Choroid plexus epithelial cell (primary cell): ENCODE results near the gene ENTPD1.

Experiments used
- DNase-seq: peaks from one replicate; pipeline ENCODE4 v3.0.0-alpha.2; 2010; ENCODE audit warnings: low read depth
- H3K4me3 ChIP-seq: 2 replicates; pipeline ENCODE4 v1.5.1; 2011; ENCODE audit warnings: low read depth, mild to moderate bottlenecking, control low read depth, low read length, moderate library complexity
- CTCF ChIP-seq: conservative IDR thresholded peaks from 2 replicates; pipeline ENCODE4 v1.5.1; 2011; ENCODE audit warnings: low read depth, mild to moderate bottlenecking, control low read depth, inconsistent platforms, low read length, moderate library complexity

Gene ENTPD1

GRCh38 chr10:95835149-95835860 is 79.3 kb downstream of the ENTPD1 start:
- H3K4me3 ChIP-seq, result no peak overlapping the region
- no peak for DNase-seq
- TF ChIP-seq CTCF, result no peak

- H3K4me3 ChIP-seq, result no peak overlapping the region
- no peak for TF ChIP-seq CTCF
- DNase-seq, result no peak
These were observed 79.9 kb downstream of the ENTPD1 start for GRCh38 chr10:95835911-95836310.

GRCh38 chr10:95836610-95837355 is 80.8 kb downstream of the ENTPD1 start:
- no peak overlapping the region for H3K4me3 ChIP-seq
- TF ChIP-seq CTCF, result no peak

GRCh38 chr10:95837356-95837776 is 81.4 kb downstream of the ENTPD1 start:
- no peak for DNase-seq
- TF ChIP-seq CTCF, result no peak
- no peak overlapping the region for H3K4me3 ChIP-seq

More at GRCh38 chr10:95836610-95837355, 80.8 kb downstream of the ENTPD1 start:
- no peak for DNase-seq

GRCh38 chr10:95837783-95838182 is 81.8 kb downstream of the ENTPD1 start:
- DNase-seq, result no peak
- no peak for TF ChIP-seq CTCF
- H3K4me3 ChIP-seq, result no peak overlapping the region

- TF ChIP-seq CTCF, result no peak
- DNase-seq, result no peak
- no peak overlapping the region for H3K4me3 ChIP-seq
These were observed 84.2 kb downstream of the ENTPD1 start for GRCh38 chr10:95840121-95840520.
